HG03575 (cell line): ENCODE data around the gene C11orf58.

Experiments used
- ATAC-seq: cut with Tn5 transposase; IDR thresholded peaks from one replicate; pipeline ENCODE4 v1.9.1; 2021; ENCODE audit not compliant: unreplicated experiment, insufficient number of reproducible peaks, low FRiP score; ENCODE audit errors: extremely low read depth

Gene C11orf58

DNA sequence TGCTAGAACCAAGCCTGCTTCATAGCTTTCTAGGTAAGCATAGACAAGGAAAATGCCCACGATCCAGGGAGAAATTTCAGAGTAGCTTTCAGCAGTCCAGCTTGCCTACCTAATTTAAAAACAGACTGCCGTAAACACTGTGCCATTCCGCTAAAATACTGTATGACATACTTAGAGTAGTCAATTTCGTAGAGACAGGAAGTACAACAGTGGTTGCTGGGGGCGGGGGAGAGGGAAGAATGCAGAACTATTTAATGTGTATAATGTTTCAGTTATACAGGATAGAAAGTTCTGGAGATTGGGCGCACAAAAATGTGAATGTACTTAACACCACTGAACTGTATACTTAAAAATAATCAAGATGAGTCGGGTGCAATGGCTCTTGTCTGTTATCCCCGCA, 56.7 kb downstream of the C11orf58 start:
- ATAC-seq, result no peak

GRCh38 chr11:16796311-16796710, 57.9 kb downstream of the C11orf58 start:
- ATAC-seq, result no peak

DNA sequence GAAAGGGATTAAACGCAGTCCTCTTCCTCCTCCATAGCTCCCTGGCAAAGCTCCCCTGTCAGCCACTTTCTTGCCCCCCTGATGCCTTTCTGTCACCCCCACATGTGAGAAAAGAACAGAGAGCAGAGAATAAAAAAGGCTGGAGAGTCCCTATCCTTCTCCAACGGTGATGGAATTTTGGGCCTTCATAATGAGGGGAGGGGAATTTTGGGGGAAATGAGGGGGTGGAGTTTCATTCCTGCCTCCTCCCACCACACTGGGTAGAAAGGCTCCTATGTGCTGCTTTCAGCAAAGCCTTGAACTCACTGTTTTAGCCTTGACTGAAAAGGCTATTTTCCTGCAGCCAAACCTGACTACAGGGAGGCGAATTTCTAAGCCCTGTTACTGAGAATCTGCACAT, 59.3 kb downstream of the C11orf58 start:
- no peak for ATAC-seq

DNA sequence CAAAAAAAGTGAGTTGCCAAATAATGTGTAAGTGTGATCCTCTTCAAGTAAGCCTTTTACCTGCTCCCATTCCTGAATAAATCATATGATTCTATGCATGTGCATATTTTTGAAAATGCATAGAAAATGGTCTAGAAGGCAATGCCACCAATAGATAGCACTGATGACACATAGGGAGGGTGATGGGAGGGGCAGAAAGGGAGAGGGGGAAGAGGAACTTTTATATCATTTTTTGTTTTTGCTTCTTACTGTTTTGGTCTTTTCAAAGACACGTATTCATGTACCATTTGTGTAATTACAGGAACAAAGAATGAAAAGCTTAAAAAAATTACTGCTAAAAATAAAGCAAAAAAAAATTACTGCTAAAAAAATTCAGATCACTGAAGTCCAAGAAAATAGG, 60.8 kb downstream of the C11orf58 start:
- no peak for ATAC-seq

GRCh38 chr11:16799890-16800289, 61.4 kb downstream of the C11orf58 start:
- no peak for ATAC-seq

DNA sequence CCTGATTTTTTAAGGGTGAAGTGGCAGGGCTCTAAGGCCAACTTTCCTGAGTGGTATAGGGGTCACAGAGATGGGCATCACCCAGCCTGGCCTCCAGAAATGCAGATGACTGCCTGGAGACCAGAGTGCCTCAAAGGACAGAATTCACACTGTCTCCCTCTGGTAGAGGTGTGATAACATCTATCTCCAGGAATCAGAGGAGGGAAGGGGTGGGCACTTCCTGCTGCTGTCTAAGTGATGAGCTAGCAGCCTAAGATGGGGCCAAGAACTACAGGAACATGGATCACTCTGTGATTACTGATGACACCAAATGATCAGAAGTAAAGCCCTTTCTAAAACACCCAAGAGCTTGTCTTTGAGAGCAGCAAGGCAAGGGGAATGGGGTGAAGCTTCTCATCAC, 61.9 kb downstream of the C11orf58 start:
- no peak for ATAC-seq

DNA sequence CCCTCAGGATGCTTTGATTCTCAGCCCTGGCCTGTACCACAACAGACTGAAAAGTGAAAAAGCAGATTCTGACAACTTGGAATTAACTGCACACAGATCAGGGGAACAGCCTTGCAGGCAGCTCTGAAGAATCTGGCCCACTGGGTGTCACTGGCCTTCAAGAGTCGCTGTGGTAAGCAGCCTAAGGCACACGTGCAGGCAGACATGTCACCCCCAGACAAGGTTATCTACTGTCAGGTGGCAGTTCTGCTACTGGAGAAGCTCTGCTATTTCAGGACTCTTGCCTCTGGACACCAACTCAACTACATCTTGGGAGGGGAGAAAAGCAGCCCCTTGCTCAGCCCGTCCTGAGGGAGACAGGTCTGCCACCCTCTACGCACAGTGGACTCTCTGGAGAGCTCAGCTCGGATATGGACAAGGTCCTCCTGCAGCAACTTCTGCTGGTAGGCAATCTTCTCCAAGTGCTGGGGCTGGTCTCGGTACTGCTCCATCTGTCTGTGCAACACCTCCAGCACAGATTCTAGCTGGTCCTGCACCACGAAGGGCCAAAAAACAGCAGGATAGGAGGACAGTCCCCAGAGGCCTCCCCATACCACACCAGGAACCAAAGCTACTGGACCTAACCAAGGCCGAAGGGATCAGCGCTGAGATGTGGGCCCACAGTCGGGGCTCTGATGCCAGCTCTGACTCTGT, 63.0 kb downstream of the C11orf58 start:
- ATAC-seq, result no peak

GRCh38 chr11:16804104-16804947, 65.9 kb downstream of the C11orf58 start:
- ATAC-seq, result no peak

GRCh38 chr11:16805938-16806337, 67.5 kb downstream of the C11orf58 start:
- no peak for ATAC-seq

DNA sequence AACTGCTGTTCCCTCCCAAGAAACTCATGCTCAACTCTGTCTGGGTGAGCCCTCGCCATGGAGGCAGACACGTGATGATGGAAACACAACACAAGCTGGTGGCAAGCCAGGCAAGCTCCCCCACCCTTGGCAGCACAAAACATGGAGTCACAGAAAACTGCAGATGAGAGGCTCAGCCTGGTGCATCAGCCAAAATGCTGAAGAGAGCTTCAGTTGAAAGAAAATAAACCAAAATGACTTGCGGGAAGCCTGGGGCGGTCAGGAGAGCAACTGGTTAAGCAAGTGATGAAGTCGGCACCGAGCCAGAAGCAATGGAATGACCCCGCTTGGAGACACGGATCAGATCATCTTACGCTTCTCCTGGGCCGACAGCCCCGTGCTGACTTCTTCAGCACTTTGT, 68.3 kb downstream of the C11orf58 start:
- no peak for ATAC-seq

- no peak for ATAC-seq
Observed at GRCh38 chr11:16807306-16807705, 68.9 kb downstream of the C11orf58 start.
